ENCODE results near the gene NPAS3.

Gene NPAS3

DNA sequence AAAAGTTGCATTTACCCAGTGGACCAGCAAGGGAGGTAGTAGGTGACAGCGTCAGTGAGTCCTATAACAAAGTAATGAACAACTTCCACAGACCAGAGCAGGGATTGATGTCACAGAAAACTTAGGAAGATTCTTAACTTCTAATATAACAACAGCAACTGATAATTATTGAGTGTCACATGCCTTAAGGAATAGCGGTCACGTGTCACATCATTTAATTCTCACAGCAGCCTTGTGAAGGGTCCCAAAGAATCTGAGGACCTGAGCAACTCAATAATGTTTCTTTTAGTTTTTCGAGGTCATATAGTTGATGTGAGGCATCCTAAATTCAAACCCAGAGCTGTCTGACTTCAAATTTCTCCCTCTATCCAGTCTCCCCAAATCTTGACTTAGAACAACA lies 590.0 kb downstream of the NPAS3 start:
- no peak for DNase-seq

DNA sequence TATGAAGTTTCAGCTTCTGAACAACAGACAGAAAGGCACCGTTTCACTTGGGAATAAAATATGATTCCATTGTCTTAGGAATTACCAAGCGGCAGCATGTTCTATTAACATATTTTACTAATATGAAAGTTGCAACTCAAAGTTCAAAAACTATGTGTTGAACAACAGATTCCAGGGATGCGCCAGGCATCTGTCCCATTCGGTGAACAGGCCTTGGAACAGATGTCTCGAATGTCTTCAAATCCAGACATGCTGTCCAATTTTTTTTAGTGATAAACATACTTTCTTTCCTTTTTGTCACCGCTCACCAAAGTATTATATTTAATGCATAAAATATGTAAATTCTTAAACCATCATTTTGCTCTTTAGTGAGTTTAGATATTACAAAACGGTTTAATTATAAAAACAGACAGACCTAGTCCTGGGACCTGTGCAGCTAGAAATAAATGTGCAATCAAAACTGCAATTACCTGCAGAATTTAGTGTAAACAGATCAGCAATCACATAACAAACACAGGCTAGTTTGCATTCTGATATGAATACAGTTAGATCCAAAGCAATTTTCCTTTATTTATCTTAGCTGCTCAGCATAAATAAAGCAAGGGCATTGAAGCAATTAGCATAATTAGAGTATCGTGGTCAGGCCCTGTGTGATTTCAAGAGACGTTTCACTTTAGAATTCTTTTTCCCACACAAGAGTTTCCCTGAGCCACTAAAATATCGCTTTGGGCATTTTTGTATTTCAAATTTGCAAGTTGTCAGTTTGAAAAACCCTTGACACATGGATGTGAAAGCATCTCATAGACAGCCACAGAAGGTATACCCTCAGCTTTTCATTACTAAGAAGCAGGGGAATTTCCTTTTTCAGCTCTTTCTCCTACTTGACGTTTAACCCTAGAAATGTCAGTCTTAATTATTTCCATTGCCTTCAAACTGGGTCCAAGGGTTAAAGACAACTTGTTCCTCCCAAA lies 591.4 kb downstream of the NPAS3 start:
- DNase-seq = no peak

DNA sequence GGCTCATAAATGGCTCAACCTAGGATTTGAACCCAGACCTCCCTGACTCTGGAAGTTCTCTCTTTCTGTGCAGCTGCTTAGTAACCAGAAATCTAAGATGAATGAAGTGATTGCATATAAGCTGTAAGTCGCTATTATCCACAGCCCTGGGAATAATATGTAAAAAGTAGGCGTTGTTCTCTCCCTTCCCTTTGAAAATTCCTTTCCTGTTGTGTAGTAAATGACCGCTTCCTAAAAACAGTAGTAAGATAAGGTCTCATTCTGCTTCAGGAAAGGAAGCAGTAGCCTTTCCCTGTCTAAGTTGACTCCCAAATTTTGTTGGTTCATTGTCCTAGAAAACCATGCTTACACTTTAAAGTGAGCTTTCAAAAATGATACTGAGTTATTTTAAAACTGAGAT lies 593.9 kb downstream of the NPAS3 start:
- DNase-seq = no peak

DNA sequence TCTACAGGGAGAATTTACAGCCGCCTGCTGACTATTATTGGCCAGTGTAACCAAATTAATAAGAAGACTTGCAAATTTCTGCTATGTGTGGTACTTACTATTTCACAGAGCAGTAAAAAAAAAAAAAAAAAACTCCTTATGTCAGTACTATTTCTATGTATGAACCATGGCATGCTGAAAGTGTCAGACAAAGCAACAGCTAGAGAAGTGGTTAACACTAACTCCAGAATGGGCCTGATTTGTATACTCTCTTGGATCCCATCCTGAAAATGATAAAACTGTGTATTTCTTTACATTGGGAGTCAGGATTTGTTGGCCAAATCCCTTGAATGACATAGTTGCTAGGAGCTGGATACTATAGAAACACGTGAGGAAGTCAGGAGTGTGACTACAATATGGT lies 595.4 kb downstream of the NPAS3 start:
- DNase-seq = no peak

- DNase-seq = no peak
Observed at GRCh38 chr14:33534632-33535031, 596.0 kb downstream of the NPAS3 start.

GRCh38 chr14:33539918-33540357 lies 601.3 kb downstream of the NPAS3 start:
- no peak for DNase-seq

- DNase-seq = no peak
Observed at GRCh38 chr14:33541171-33541570, 602.5 kb downstream of the NPAS3 start.

DNA sequence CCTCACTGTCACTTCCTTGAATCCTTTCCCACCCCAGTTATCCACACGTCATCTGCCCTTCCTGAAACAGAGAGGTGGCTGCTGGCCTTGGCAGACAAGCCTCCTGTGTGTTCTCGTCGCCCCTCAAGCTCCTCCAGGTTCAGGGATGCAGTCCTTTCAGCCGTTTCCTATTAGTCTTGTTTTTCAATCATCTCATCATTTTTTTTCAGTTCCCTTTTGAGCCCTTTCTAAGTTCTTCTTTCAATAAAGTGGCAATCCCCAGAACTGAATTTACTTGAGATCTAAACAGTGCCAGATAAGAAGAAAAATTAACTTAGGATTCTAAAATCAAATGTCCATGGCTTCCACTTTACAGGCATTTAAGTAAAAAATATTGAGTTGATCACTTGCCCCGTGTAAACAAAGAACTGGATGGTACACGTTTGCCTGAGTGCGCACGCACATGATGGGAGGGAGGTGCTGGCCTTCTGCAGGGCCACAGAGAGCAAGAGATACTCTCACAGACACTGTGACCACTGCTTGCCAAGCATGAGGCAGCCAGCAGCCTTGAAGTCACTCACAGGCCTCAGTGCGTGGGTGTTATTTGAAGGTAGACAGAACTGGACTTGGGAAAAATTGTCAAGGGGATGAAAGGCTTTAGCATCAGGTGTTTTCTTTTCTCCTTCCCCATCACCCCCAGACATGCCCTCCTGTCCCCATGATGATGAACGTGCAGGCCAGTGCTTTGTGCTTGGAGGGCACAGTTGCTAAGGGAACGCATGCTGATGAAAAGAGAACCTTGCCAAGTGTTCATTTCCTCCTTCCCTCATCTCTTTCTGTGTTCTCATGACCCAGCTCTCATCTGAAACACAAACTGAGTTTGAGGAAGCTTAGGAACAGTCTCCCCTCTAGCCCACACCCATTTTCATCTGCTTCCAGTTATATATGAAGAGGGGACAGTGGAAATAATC lies 603.9 kb downstream of the NPAS3 start:
- no peak for DNase-seq

GRCh38 chr14:33545696-33546095 lies 607.0 kb downstream of the NPAS3 start:
- DNase-seq = no peak

DNA sequence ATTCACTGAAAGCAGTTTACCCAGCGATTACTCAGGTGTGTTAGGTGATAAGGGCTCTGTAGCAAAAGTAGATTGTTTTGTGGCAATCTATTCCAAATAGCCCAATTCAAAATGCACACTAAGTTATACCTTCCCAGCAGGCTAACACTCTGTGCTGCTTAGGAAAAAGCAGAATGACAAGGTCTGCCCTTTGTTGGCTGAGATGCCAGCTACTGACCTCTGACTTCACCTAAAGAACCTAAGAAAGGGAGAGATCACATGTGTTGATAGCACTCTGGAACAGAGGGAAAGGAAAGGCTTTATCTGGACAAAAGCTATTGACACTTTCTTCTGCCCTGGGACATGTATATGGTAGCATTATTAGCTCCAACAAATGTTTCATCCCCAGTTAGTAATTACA lies 609.9 kb downstream of the NPAS3 start:
- no peak for DNase-seq

DNA sequence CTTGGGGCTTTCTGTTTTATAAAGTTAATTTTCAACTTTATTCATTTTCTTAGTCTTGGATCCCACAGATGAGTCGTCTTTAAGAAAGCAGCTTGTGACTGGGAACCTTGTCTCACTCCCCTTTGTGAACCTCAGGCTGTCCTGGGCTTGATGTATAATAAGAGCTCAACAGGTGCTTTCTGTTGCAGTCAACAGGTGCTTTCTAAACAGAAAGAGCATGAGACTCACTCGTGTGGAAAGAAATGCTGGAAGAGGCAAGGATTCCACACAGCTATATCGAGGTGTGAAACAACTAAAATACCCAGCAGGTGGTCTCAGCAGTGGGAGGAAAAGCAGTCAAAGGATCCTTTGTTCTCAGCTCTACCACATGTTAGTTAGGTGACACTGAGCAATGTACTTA lies 613.3 kb downstream of the NPAS3 start:
- DNase-seq = no peak

GRCh38 chr14:33553706-33554278 lies 615.1 kb downstream of the NPAS3 start:
- DNase-seq = no peak

- DNase-seq = no peak
Observed at GRCh38 chr14:33554988-33555387, 616.3 kb downstream of the NPAS3 start.

GRCh38 chr14:33555710-33556350 lies 617.2 kb downstream of the NPAS3 start:
- no peak for DNase-seq

DNA sequence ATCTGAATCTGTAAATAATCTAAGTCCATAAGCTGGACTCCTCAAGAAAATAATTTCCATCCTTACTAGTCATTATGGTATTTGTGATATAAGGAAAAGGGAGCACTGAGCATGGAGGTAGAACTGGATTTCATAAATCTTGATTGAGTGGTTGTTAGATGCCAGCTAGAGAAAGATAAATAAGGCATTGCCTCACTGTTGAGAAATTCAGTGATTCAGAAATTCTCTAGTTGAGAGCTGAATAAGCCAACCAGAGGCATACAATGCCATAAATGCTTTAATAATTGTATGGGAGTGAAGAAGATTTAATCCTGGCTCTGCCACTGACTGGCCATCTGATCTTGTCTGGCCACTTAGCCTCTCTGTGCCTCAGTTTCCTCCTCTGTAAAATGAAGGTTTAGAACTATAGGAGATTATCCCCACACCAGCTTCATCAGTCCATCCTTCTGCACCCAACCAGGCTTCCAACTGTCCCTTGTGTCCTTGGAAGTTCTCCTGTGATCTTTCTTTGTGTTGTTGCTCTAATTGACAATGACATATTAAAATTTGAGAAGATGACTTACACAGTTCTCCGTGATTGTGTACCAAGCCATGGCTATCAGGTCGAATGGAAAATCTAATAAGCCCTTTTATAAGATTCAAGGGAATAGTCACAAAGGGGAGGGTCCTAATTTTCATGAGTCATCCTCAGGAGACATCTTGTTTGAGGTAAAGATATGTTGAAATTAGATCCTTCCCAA lies 617.9 kb downstream of the NPAS3 start:
- no peak for DNase-seq

DNA sequence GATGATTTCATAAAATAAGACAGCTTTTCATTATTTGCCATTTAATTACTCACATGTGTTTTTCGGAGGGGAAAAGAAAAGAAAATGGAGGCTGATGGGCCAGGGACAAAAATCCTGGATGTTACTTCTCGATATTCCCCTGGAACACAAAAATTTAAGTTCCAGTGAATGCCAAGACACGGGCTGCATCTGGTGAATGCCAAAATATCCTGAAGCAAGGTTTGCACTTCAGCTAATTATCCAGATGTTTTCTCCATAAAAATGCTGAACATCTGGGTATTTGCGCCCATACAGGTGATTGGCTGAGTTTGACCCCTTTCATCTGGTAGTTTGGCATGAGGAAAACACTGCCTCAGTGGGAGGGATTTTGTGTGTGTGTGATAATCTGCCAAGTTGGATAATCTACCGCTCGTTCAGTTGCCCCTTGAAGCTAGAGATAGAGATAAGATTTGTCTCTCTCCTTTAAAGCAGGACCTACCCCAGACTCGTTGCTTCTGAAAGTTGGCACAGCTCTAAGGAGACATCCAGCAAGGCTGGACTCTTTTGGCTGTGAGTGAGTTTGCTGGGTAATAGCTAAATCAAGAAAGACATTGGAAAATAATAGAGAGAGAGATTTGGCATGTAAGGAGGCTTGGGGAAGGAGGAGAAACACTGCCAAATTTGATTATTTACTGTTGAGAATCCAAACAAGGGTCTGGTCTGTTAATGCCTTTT lies 622.2 kb downstream of the NPAS3 start:
- DNase-seq = no peak

- no peak for DNase-seq
Observed at GRCh38 chr14:33561488-33562175, 623.0 kb downstream of the NPAS3 start.

GRCh38 chr14:33563191-33563900 lies 624.7 kb downstream of the NPAS3 start:
- DNase-seq = no peak

GRCh38 chr14:33563901-33564197 lies 625.2 kb downstream of the NPAS3 start:
- no peak for DNase-seq
